Neural crest cell (in vitro differentiated cells): ENCODE results near the gene SYNDIG1L. TPM values are rescaled to one million over a fixed set of nuclear protein-coding genes. Genes with fewer than 3 reads are reported as not detected.

Experiments used
- DNase-seq: peaks from one replicate; pipeline ENCODE4 v3.0.0; 2021; ENCODE audit warnings: low read depth, mixed read lengths, low spot score
- H3K27ac Mint-ChIP-seq: one replicate; pipeline ENCODE4 v1.8.0; 2021; ENCODE audit warnings: mild to moderate bottlenecking, mixed read lengths; ENCODE audit not compliant: unreplicated experiment
- H3K27me3 Mint-ChIP-seq: 2 replicates; pipeline ENCODE4 v1.8.0; 2021; ENCODE audit warnings: low read depth, mild to moderate bottlenecking, mixed read lengths
- H3K36me3 Mint-ChIP-seq: 2 replicates; pipeline ENCODE4 v1.8.0; 2021; ENCODE audit warnings: low read depth, mild to moderate bottlenecking, mixed read lengths
- H3K4me1 Mint-ChIP-seq: 2 replicates; pipeline ENCODE4 v1.8.0; 2021; ENCODE audit warnings: mixed read lengths
- H3K4me3 Mint-ChIP-seq: one replicate; pipeline ENCODE4 v1.8.0; 2021; ENCODE audit warnings: mild to moderate bottlenecking, mixed read lengths
- H3K9me3 Mint-ChIP-seq: 2 replicates; pipeline ENCODE4 v1.8.0; 2021; ENCODE audit warnings: mixed read lengths
- CTCF ChIP-seq: fragments of 200-600 bp; sonication (generic); conservative IDR thresholded peaks from 2 replicates; pipeline ENCODE4 v1.5.0; 2021; ENCODE audit warnings: antibody characterized with exemption, mild to moderate bottlenecking
- total RNA-seq: library from RNA; stranded (reverse); gene quantifications from 2 replicates; pipeline ENCODE4 v1.2.1, GENCODE V29; 2021

The SYNDIG1L gene
- total RNA-seq, 1 donor from 2014 or later = not detected

GRCh38 chr14:74408870-74409269, 17.1 kb downstream of the SYNDIG1L start:
- TF ChIP-seq CTCF = no peak
- Mint-ChIP-seq H3K27ac (no peak overlapping the region), H3K4me1 (peaks cover 3% of the 10 kb centered on the region), H3K4me3 (no peak overlapping the region), H3K9me3 (no peaks in the 10 kb centered on the region), H3K27me3 (no peaks in the 10 kb centered on the region), H3K36me3 (no peaks in the 10 kb centered on the region)
- no peak for DNase-seq

- Mint-ChIP-seq H3K36me3 (no peaks in the 10 kb centered on the region), H3K9me3 (no peaks in the 10 kb centered on the region), H3K27ac (no peak overlapping the region), H3K4me3 (no peak overlapping the region), H3K4me1 (peaks cover 2% of the 10 kb centered on the region), H3K27me3 (no peaks in the 10 kb centered on the region)
- no peak for DNase-seq
- no peak for TF ChIP-seq CTCF
These were observed 18.2 kb downstream of the SYNDIG1L start for GRCh38 chr14:74407801-74408154.

- Mint-ChIP-seq H3K4me1 (peaks cover 4% of the 10 kb centered on the region), H3K27ac (no peak overlapping the region), H3K27me3 (no peaks in the 10 kb centered on the region), H3K36me3 (no peaks in the 10 kb centered on the region), H3K4me3 (no peak overlapping the region), H3K9me3 (no peaks in the 10 kb centered on the region)
- no peak for TF ChIP-seq CTCF
- no peak for DNase-seq
These were observed 18.8 kb downstream of the SYNDIG1L start for GRCh38 chr14:74407021-74407800.

GRCh38 chr14:74405663-74406062, 20.3 kb downstream of the SYNDIG1L start:
- H3K4me3 Mint-ChIP-seq = no peak overlapping the region
- H3K27me3 Mint-ChIP-seq = no peaks in the 10 kb centered on the region
- no peak for DNase-seq
- no peak for TF ChIP-seq CTCF
- peaks cover 18% of the 10 kb centered on the region for H3K4me1 Mint-ChIP-seq
- no peaks in the 10 kb centered on the region for H3K9me3 Mint-ChIP-seq
- no peaks in the 10 kb centered on the region for H3K36me3 Mint-ChIP-seq
- H3K27ac Mint-ChIP-seq = no peak overlapping the region

- Mint-ChIP-seq H3K4me1 (peaks cover 27% of the 10 kb centered on the region), H3K4me3 (no peak overlapping the region), H3K9me3 (no peaks in the 10 kb centered on the region), H3K27me3 (peaks cover 7% of the 10 kb centered on the region), H3K36me3 (no peaks in the 10 kb centered on the region), H3K27ac (no peak overlapping the region)
- no peak for TF ChIP-seq CTCF
- no peak for DNase-seq
These were observed 21.6 kb downstream of the SYNDIG1L start for GRCh38 chr14:74404435-74404834.
